PC-3 (cell line): ENCODE data around the gene EPS8L3. TPM values are rescaled to one million over a fixed set of nuclear protein-coding genes. Genes with fewer than 3 reads are reported as not detected.
"Not testable (repeated sequence)": the region's sequence is repeated elsewhere in the genome, so short reads cannot be mapped to it uniquely, and the experiment has no call there.

Experiments
- ATAC-seq: fragments of 200-7000 bp; cut with Tn5 transposase; 2 replicates; pipeline ENCODE4 v1.9.1; 2020; ENCODE audit warnings: mild to moderate bottlenecking, moderate library complexity
- BruUV-seq: library from RNA; stranded (reverse); fragments of 400-500 nt; replicated peaks from 2 replicates; lab custom pipeline; 2021; lab: Mats Ljungman, UMichigan
- CTCF ChIA-PET: fragments of 300-600 bp; sonication (Branson Sonifier 250); formaldehyde crosslinking; loops from one replicate; lab custom pipeline; 2022; ENCODE audit warnings: antibody characterized with exemption; lab: Charles Lee
- POLR2A ChIA-PET: fragments of 300-600 bp; sonication (Branson Sonifier 250); formaldehyde crosslinking; loops from one replicate; lab custom pipeline; 2022; ENCODE audit warnings: antibody characterized with exemption; ENCODE audit not compliant: unreplicated experiment; lab: Charles Lee
- DNase-seq: peaks from one replicate; pipeline ENCODE4 v3.0.0-alpha.2; 2015
- H2AFZ ChIP-seq: fragments of 300-600 bp; sonication (generic); 2 replicates; pipeline ENCODE4 v1.6.0; 2016; ENCODE audit warnings: antibody characterized with exemption, low read length
- H3F3A ChIP-seq: fragments of 300-600 bp; sonication (generic); one replicate; pipeline ENCODE4 v1.6.0; 2017; ENCODE audit warnings: antibody characterized with exemption, low read length, control low read depth, mild to moderate bottlenecking; ENCODE audit not compliant: unreplicated experiment
- H3K27ac ChIP-seq: fragments of 300-600 bp; sonication (generic); 2 replicates; pipeline ENCODE4 v1.5.1; 2016; ENCODE audit warnings: mild to moderate bottlenecking, low read length
- H3K27me3 ChIP-seq: fragments of 300-600 bp; sonication (generic); 2 replicates; pipeline ENCODE4 v1.6.1; 2016; ENCODE audit warnings: low read length, mixed read lengths
- H3K36me3 ChIP-seq: fragments of 300-600 bp; sonication (generic); 2 replicates; pipeline ENCODE4 v1.6.1; 2016; ENCODE audit warnings: low read depth, mixed run types, low read length, mixed read lengths
- H3K4me1 ChIP-seq: fragments of 300-600 bp; sonication (generic); 2 replicates; pipeline ENCODE4 v1.5.1; 2016; ENCODE audit warnings: low read length; ENCODE audit not compliant: insufficient read depth
- H3K4me2 ChIP-seq: fragments of 300-600 bp; sonication (generic); 2 replicates; pipeline ENCODE4 v1.6.0; 2016; ENCODE audit warnings: low read length
- H3K4me3 ChIP-seq: fragments of 300-600 bp; sonication (generic); 2 replicates; pipeline ENCODE4 v1.5.1; 2016; ENCODE audit warnings: mild to moderate bottlenecking, low read length, mixed read lengths
- H3K79me2 ChIP-seq: fragments of 300-600 bp; sonication (generic); 2 replicates; pipeline ENCODE4 v1.6.1; 2017; ENCODE audit warnings: low read length, mixed read lengths
- H3K9ac ChIP-seq: fragments of 300-600 bp; sonication (generic); 2 replicates; pipeline ENCODE4 v1.6.0; 2016; ENCODE audit warnings: mild to moderate bottlenecking, low read length
- H3K9me2 ChIP-seq: fragments of 300-600 bp; sonication (generic); replicated peaks from 2 replicates; pipeline ENCODE4 v1.6.1; 2016; ENCODE audit warnings: mixed run types, low read length, mixed read lengths
- H3K9me3 ChIP-seq: fragments of 300-600 bp; sonication (generic); 2 replicates; pipeline ENCODE4 v1.6.1; 2016; ENCODE audit warnings: low read length, mixed read lengths
- H4K20me1 ChIP-seq: fragments of 300-600 bp; sonication (generic); 2 replicates; pipeline ENCODE4 v1.6.1; 2016; ENCODE audit warnings: low read length, mixed read lengths
- EZH2 ChIP-seq: fragments of 300-600 bp; sonication (generic); IDR thresholded peaks from one replicate; pipeline ENCODE4 v1.6.1; 2017; ENCODE audit warnings: antibody characterized with exemption, mild to moderate bottlenecking, low read length; ENCODE audit not compliant: unreplicated experiment
- EZH2phosphoT487 ChIP-seq: fragments of 300-600 bp; sonication (generic); IDR thresholded peaks from 2 replicates; pipeline ENCODE4 v1.6.1; 2018; ENCODE audit warnings: mild to moderate bottlenecking, antibody characterized with exemption, low read length, borderline replicate concordance
- intact Hi-C: fragments of 100-400 bp; cut with micrococcal nuclease; formaldehyde crosslinking; loops from 2 replicates; pipeline ENCODE4 v1.9.0; 2023
- total RNA-seq: library from RNA; depleted of rRNA; stranded (reverse); fragments of >200 nt; gene quantifications from 2 replicates; pipeline ENCODE4 v1.2.3, GENCODE V29; 2014
- TF ChIP-seq, protein P1 (sequence below): fragments of 300-600 bp; sonication (generic); conservative IDR thresholded peaks from 2 replicates; pipeline ENCODE4 v1.5.1; 2017; ENCODE audit warnings: antibody characterized with exemption, low read depth, mild to moderate bottlenecking, low read length

EPS8L3 gene
- total RNA-seq, 1 experiment from 2014 or later, result not detected

DNA sequence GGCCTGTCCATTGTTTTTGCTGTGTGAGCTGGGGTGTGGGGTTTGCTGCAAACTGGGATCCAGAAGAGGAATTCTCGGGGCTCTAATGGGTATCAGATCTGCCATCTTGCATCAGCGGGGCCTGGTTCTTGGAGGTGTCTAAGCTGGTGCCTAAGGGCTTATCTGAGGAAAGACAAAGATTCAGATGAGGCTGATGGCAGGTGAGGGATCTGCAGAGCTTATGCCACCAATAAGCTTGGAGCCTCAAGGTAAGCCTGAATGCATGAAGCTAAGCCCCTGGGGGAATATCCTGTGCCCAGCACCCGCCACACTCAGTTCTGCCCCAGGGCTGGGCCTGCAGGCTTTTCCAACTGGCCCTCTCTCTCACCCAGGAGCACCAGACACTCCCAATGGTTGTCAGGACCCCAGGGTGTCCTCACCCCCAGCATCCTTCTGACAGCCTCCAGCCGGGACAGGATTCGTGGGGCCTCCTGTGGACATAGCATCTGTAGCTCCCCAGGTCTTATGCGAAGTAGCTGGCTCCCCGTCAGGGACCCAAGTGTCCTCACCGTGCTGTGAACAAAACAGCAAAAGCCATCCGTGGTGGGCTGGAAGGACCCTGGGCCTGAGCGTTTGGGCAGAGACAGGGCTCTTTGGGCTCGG, 13.4 kb downstream of the EPS8L3 start:
- TF ChIP-seq, protein P1, sequence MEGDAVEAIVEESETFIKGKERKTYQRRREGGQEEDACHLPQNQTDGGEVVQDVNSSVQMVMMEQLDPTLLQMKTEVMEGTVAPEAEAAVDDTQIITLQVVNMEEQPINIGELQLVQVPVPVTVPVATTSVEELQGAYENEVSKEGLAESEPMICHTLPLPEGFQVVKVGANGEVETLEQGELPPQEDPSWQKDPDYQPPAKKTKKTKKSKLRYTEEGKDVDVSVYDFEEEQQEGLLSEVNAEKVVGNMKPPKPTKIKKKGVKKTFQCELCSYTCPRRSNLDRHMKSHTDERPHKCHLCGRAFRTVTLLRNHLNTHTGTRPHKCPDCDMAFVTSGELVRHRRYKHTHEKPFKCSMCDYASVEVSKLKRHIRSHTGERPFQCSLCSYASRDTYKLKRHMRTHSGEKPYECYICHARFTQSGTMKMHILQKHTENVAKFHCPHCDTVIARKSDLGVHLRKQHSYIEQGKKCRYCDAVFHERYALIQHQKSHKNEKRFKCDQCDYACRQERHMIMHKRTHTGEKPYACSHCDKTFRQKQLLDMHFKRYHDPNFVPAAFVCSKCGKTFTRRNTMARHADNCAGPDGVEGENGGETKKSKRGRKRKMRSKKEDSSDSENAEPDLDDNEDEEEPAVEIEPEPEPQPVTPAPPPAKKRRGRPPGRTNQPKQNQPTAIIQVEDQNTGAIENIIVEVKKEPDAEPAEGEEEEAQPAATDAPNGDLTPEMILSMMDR, result no peak
- TF ChIP-seq EZH2phosphoT487, result no peak
- TF ChIP-seq EZH2, result no peak
- Histone ChIP-seq H3K36me3 (no peaks in the 10 kb centered on the region), H4K20me1 (no peaks in the 10 kb centered on the region), H3K9ac (no peak overlapping the region), H3K4me2 (no peak overlapping the region), H3K4me1 (no peaks in the 10 kb centered on the region), H3K4me3 (no peak overlapping the region), H3K79me2 (no peaks in the 10 kb centered on the region), H3K9me2 (no peaks in the 10 kb centered on the region), H3K9me3 (no peaks in the 10 kb centered on the region), H3K27me3 (peaks cover 8% of the 10 kb centered on the region; the same call in 1 of the 2 replicates), H3K27ac (no peak overlapping the region), H3F3A (no peaks in the 10 kb centered on the region), H2AFZ (no peak overlapping the region)
- no peak for DNase-seq
- intact Hi-C loops, result no loop called here
- ChIA-PET POLR2A (interaction anchor here (0.6 kb wide), 1 partner anchor 18 kb away, joined by 5 read pairs; no protein-coding TSS in a partner anchor), CTCF (no interaction called here)
- no peak for ATAC-seq
- no TSS peak for BruUV-seq

DNA sequence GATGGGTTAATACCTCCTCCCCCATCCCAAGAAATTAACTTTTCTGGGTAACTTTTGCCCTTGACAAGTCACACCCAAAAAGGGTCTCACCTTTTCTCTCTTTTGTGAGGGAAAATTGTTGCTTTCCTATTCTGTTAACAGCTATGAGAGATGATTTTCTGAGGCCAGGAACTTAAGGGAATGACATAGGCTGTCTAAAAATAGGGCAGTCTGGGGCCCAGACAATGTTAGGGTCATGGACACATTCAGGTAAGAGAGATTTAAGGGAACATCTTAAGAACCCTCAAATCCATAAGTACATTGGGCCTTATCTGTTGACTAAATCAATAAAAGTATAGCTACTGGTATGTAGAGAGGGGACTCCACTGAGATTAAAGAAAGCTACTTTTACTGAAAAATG, 14.5 kb downstream of the EPS8L3 start:
- no peak overlapping the region for H3K4me2 ChIP-seq
- TF ChIP-seq EZH2phosphoT487, result no peak
- TF ChIP-seq, protein P1, result no peak
- no peak for TF ChIP-seq EZH2
- H3K79me2 ChIP-seq, result no peaks in the 10 kb centered on the region
- H3K27me3 ChIP-seq, result peaks cover 8% of the 10 kb centered on the region; the same call in 1 of the 2 replicates
- no peak overlapping the region for H3K4me3 ChIP-seq
- BruUV-seq, result no TSS peak
- H3K9ac ChIP-seq, result no peak overlapping the region
- ATAC-seq (no peak), DNase-seq (no peak)
- no peaks in the 10 kb centered on the region for H3K9me3 ChIP-seq
- no peaks in the 10 kb centered on the region for H3K9me2 ChIP-seq
- no peak overlapping the region for H3K27ac ChIP-seq
- no peaks in the 10 kb centered on the region for H4K20me1 ChIP-seq
- H3K36me3 ChIP-seq, result no peaks in the 10 kb centered on the region
- ChIA-PET CTCF (no interaction called here), POLR2A (no interaction called here)
- H3K4me1 ChIP-seq, result no peaks in the 10 kb centered on the region
- intact Hi-C loops, result no loop called here
- H3F3A ChIP-seq, result no peaks in the 10 kb centered on the region
- H2AFZ ChIP-seq, result no peak overlapping the region

DNA sequence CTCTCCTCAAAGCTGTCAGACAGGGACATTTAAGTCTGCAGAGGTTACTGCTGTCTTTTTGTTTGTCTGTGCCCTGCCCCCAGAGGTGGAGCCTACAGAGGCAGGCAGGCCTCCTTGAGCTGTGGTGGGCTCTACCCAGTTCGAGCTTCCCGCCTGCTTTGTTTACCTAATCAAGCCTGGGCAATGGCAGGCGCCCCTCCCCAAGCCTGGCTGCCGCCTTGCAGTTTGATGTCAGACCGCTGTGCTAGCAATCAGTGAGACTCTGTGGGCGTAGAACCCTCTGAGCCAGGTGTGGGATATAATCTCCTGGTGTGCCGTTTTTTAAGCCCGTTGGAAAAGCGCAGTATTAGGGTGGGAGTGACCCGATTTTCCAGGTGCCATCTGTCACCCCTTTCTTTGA, 15.4 kb downstream of the EPS8L3 start:
- DNase-seq, H3K4me1 ChIP-seq, H3K4me2 ChIP-seq, ATAC-seq, CTCF ChIA-PET, H3K9me3 ChIP-seq, H3K79me2 ChIP-seq, POLR2A ChIA-PET, H3K9me2 ChIP-seq, H4K20me1 ChIP-seq, H2AFZ ChIP-seq, intact Hi-C loops, H3K27me3 ChIP-seq, BruUV-seq, H3F3A ChIP-seq, H3K36me3 ChIP-seq, H3K4me3 ChIP-seq, H3K27ac ChIP-seq, H3K9ac ChIP-seq: not testable (repeated sequence)
